Subcutaneous abdominal adipose tissue (tissue), 5 donors: ENCODE results near the gene DMD.

Experiments
- H3K27ac ChIP-seq: one replicate; pipeline ENCODE4 v1.7.0; 2013; ENCODE audit warnings: low read depth, mild to moderate bottlenecking, inconsistent platforms, low read length, moderate library complexity
- H3K27me3 ChIP-seq, 5 donors: one replicate each; pipeline ENCODE4 v1.7.0; 2013; ENCODE audit warnings: low read length in 5 of 5, inconsistent platforms in 1 of 5; ENCODE audit not compliant: control insufficient read depth in 5 of 5, insufficient read depth in 4 of 5
- H3K36me3 ChIP-seq, 5 donors: one replicate each; pipeline ENCODE4 v1.7.0; 2013; ENCODE audit warnings: low read length in 5 of 5; ENCODE audit not compliant: control insufficient read depth in 5 of 5, insufficient read depth in 5 of 5
- H3K4me1 ChIP-seq, 5 donors: one replicate each; pipeline ENCODE4 v1.7.0; 2013; ENCODE audit warnings: low read length in 5 of 5, mild to moderate bottlenecking in 3 of 5, moderate library complexity in 1 of 5; ENCODE audit not compliant: control insufficient read depth in 5 of 5, insufficient read depth in 5 of 5
- H3K4me3 ChIP-seq, 5 donors: one replicate each; pipeline ENCODE4 v1.7.0; 2013; ENCODE audit warnings: low read length in 5 of 5, low read depth in 1 of 5
- H3K9ac ChIP-seq, 5 donors: one replicate each; pipeline ENCODE4 v1.7.0; 2013; ENCODE audit warnings: low read length in 5 of 5, mild to moderate bottlenecking in 4 of 5, moderate library complexity in 3 of 5
- H3K9me3 ChIP-seq, 5 donors: one replicate each; pipeline ENCODE4 v1.7.0; 2013; ENCODE audit warnings: low read length in 5 of 5; ENCODE audit not compliant: control insufficient read depth in 5 of 5
- donor health status: healthy.
- donor health status: healthy.
- donor health status: healthy.
- donor health status: healthy.
- donor health status: healthy.

DMD gene

GRCh38 chrX:32847921-32848320 lies 363.4 kb downstream of the DMD start:
- H3K9ac ChIP-seq: no peak overlapping the region
- H3K4me3 ChIP-seq: no peak overlapping the region
- no peaks in the 10 kb centered on the region for H3K36me3 ChIP-seq
- no peaks in the 10 kb centered on the region for H3K9me3 ChIP-seq
- peaks cover 0 to 2% (median 0%) of the 10 kb centered on the region in 5 donors for H3K27me3 ChIP-seq
- no peak overlapping the region for H3K27ac ChIP-seq
- no peaks in the 10 kb centered on the region for H3K4me1 ChIP-seq

GRCh38 chrX:32842053-32842452 lies 369.3 kb downstream of the DMD start:
- H3K27ac ChIP-seq: no peak overlapping the region
- no peak overlapping the region for H3K4me3 ChIP-seq
- H3K9ac ChIP-seq: no peak overlapping the region
- H3K9me3 ChIP-seq: no peaks in the 10 kb centered on the region
- no peaks in the 10 kb centered on the region for H3K4me1 ChIP-seq
- peaks cover 0 to 2% (median 0%) of the 10 kb centered on the region in 5 donors for H3K27me3 ChIP-seq
- no peaks in the 10 kb centered on the region for H3K36me3 ChIP-seq

GRCh38 chrX:32839781-32840180 lies 371.6 kb downstream of the DMD start:
- no peak overlapping the region for H3K9ac ChIP-seq
- H3K4me1 ChIP-seq: no peaks in the 10 kb centered on the region
- no peak overlapping the region for H3K27ac ChIP-seq
- no peak overlapping the region for H3K4me3 ChIP-seq
- H3K27me3 ChIP-seq: no peaks in the 10 kb centered on the region
- H3K36me3 ChIP-seq: no peaks in the 10 kb centered on the region
- H3K9me3 ChIP-seq: no peaks in the 10 kb centered on the region

GRCh38 chrX:32825009-32825408 lies 386.3 kb downstream of the DMD start:
- no peak overlapping the region for H3K9ac ChIP-seq
- no peak overlapping the region for H3K4me3 ChIP-seq
- H3K27me3 ChIP-seq: no peaks in the 10 kb centered on the region
- H3K27ac ChIP-seq: no peak overlapping the region
- H3K9me3 ChIP-seq: peaks cover 0 to 4% (median 0%) of the 10 kb centered on the region in 5 donors
- H3K36me3 ChIP-seq: no peaks in the 10 kb centered on the region
- no peaks in the 10 kb centered on the region for H3K4me1 ChIP-seq

GRCh38 chrX:32804034-32804433 lies 407.3 kb downstream of the DMD start:
- Histone ChIP-seq H3K4me1 (no peaks in the 10 kb centered on the region), H3K9me3 (peaks cover 0 to 6% (median 0%) of the 10 kb centered on the region in 5 donors), H3K9ac (no peak overlapping the region), H3K27me3 (no peaks in the 10 kb centered on the region), H3K4me3 (no peak overlapping the region), H3K27ac (no peak overlapping the region), H3K36me3 (peaks cover 0 to 9% (median 0%) of the 10 kb centered on the region in 5 donors)

GRCh38 chrX:32798990-32799389 lies 412.4 kb downstream of the DMD start:
- H3K27ac ChIP-seq: no peak overlapping the region
- H3K9ac ChIP-seq: no peak overlapping the region
- peaks cover 0 to 4% (median 0%) of the 10 kb centered on the region in 5 donors for H3K9me3 ChIP-seq
- H3K27me3 ChIP-seq: no peaks in the 10 kb centered on the region
- no peak overlapping the region for H3K4me3 ChIP-seq
- H3K4me1 ChIP-seq: no peaks in the 10 kb centered on the region
- H3K36me3 ChIP-seq: no peaks in the 10 kb centered on the region

- Histone ChIP-seq H3K36me3 (no peaks in the 10 kb centered on the region), H3K27me3 (peaks cover 0 to 7% (median 0%) of the 10 kb centered on the region in 5 donors), H3K4me3 (no peak overlapping the region), H3K9me3 (peaks cover 0 to 3% (median 0%) of the 10 kb centered on the region in 5 donors), H3K27ac (no peak overlapping the region), H3K9ac (no peak overlapping the region), H3K4me1 (no peaks in the 10 kb centered on the region)
These were observed 422.4 kb downstream of the DMD start for GRCh38 chrX:32788936-32789335.

GRCh38 chrX:32780109-32780508 lies 431.2 kb downstream of the DMD start:
- H3K9me3 ChIP-seq: peaks cover 0 to under 1% (median 0%) of the 10 kb centered on the region in 5 donors
- no peaks in the 10 kb centered on the region for H3K36me3 ChIP-seq
- H3K4me1 ChIP-seq: no peaks in the 10 kb centered on the region
- H3K27me3 ChIP-seq: peaks cover 0 to 2% (median 0%) of the 10 kb centered on the region in 5 donors
- H3K4me3 ChIP-seq: no peak overlapping the region
- no peak overlapping the region for H3K9ac ChIP-seq
- H3K27ac ChIP-seq: no peak overlapping the region

- no peak overlapping the region for H3K27ac ChIP-seq
- peaks cover 0 to 2% (median 0%) of the 10 kb centered on the region in 5 donors for H3K9me3 ChIP-seq
- no peaks in the 10 kb centered on the region for H3K36me3 ChIP-seq
- H3K4me3 ChIP-seq: no peak overlapping the region
- H3K4me1 ChIP-seq: no peaks in the 10 kb centered on the region
- H3K9ac ChIP-seq: no peak overlapping the region
- peaks cover 0 to 3% (median 0%) of the 10 kb centered on the region in 5 donors for H3K27me3 ChIP-seq
These were observed 432.4 kb downstream of the DMD start for GRCh38 chrX:32778965-32779364.

GRCh38 chrX:32774966-32775365 lies 436.4 kb downstream of the DMD start:
- Histone ChIP-seq H3K4me3 (no peak overlapping the region), H3K27me3 (peaks cover 0 to 3% (median 0%) of the 10 kb centered on the region in 5 donors), H3K9ac (no peak overlapping the region), H3K9me3 (peaks cover 0 to 2% (median 0%) of the 10 kb centered on the region in 5 donors), H3K27ac (no peak overlapping the region), H3K4me1 (no peaks in the 10 kb centered on the region), H3K36me3 (no peaks in the 10 kb centered on the region)

- Histone ChIP-seq H3K27me3 (no peaks in the 10 kb centered on the region), H3K4me1 (no peaks in the 10 kb centered on the region), H3K36me3 (no peaks in the 10 kb centered on the region), H3K9ac (no peak overlapping the region), H3K4me3 (no peak overlapping the region), H3K27ac (no peak overlapping the region), H3K9me3 (no peaks in the 10 kb centered on the region)
These were observed 462.3 kb downstream of the DMD start for GRCh38 chrX:32749070-32749469.
